ENCODE measurements around the gene MYD88. TPM values are rescaled to one million over a fixed set of nuclear protein-coding genes. Genes with fewer than 3 reads are reported as not detected.

MYD88 gene
- total RNA-seq, 2 donors from 2014 or later, result 10.8 to 19.0 TPM

GRCh38 chr3:38171622-38172021, 33.2 kb downstream of the MYD88 start:
- no peak for ATAC-seq
- DNase-seq, result no peak
- intact Hi-C loops (cut with DNase I), result no loop called here

- ATAC-seq (no peak), DNase-seq (no peak)
- intact Hi-C loops (cut with DNase I), result no loop called here
Measured at GRCh38 chr3:38173834-38174418, 35.5 kb downstream of the MYD88 start.

- no peak for DNase-seq
- no peak for ATAC-seq
- intact Hi-C loops (cut with DNase I), result no loop called here
Measured at GRCh38 chr3:38177181-38177580, 38.7 kb downstream of the MYD88 start.

- ATAC-seq, result no peak
- intact Hi-C loops (cut with DNase I), result no loop called here
Measured at GRCh38 chr3:38186781-38187180, 48.3 kb downstream of the MYD88 start.

GRCh38 chr3:38190481-38190881, 52.0 kb downstream of the MYD88 start:
- DNase-seq (no peak), ATAC-seq (no peak)
- intact Hi-C loops (cut with DNase I), result no loop called here

More at GRCh38 chr3:38186781-38187180, 48.3 kb downstream of the MYD88 start:
- DNase-seq, result no peak

Other genes with a start within 250 kb of the MYD88 start
- gene VILL, start 147.9 kb upstream of the MYD88 start, total RNA-seq, result 1 to 10 TPM; 6.1 to 6.2 TPM
- gene PLCD1, start 109.0 kb upstream of the MYD88 start, total RNA-seq, result 10 to 100 TPM; 10.8 to 12.3 TPM
- under 1 TPM; 0.29 to 0.82 TPM for gene DLEC1, start 99.5 kb upstream of the MYD88 start, total RNA-seq
- gene ACAA1, start 1.5 kb upstream of the MYD88 start, total RNA-seq, result 10 to 100 TPM; 73.8 to 80.8 TPM
- 10 to 100 TPM; 21.4 to 35.2 TPM for gene OXSR1, start 26.9 kb downstream of the MYD88 start, total RNA-seq
- gene SLC22A13, start 127.2 kb downstream of the MYD88 start, total RNA-seq, result under 1 TPM; 0.18 to 0.21 TPM
- gene SLC22A14, start 143.6 kb downstream of the MYD88 start, total RNA-seq, result under 1 TPM; 0.09 to 0.13 TPM
- gene XYLB, start 208.1 kb downstream of the MYD88 start, total RNA-seq, result 1 to 10 TPM; 1.6 TPM

All from left cardiac atrium (tissue), 4 donors.